GM18909 (cell line): ENCODE data around the gene C1QC.
"Not testable (repeated sequence)": the region's sequence is repeated elsewhere in the genome, so short reads cannot be mapped to it uniquely, and the experiment has no call there.

Experiments
- ATAC-seq: cut with Tn5 transposase; IDR thresholded peaks from one replicate; pipeline ENCODE4 v1.9.1; 2021; ENCODE audit warnings: mild to moderate bottlenecking; ENCODE audit not compliant: unreplicated experiment, poor library complexity

The C1QC gene

GRCh38 chr1:22676151-22676550 is 32.7 kb downstream of the C1QC start:
- ATAC-seq, result not testable (repeated sequence)

- no peak for ATAC-seq
Observed at GRCh38 chr1:22676916-22677583, 33.6 kb downstream of the C1QC start.

GRCh38 chr1:22677931-22678896 is 34.8 kb downstream of the C1QC start:
- no peak for ATAC-seq

GRCh38 chr1:22680726-22681125 is 37.3 kb downstream of the C1QC start:
- no peak for ATAC-seq

GRCh38 chr1:22681556-22682276 is 38.3 kb downstream of the C1QC start:
- ATAC-seq, result no peak

GRCh38 chr1:22683547-22683946 is 40.1 kb downstream of the C1QC start:
- no peak for ATAC-seq

- ATAC-seq, result no peak
Observed at GRCh38 chr1:22685591-22686059, 42.2 kb downstream of the C1QC start.

- ATAC-seq, result no peak
Observed at GRCh38 chr1:22687191-22687590, 43.8 kb downstream of the C1QC start.

- no peak for ATAC-seq
Observed at GRCh38 chr1:22688466-22688865, 45.0 kb downstream of the C1QC start.

- ATAC-seq, result no peak
Observed at GRCh38 chr1:22689505-22689904, 46.1 kb downstream of the C1QC start.

- ATAC-seq, result no peak
Observed at GRCh38 chr1:22691031-22691753, 47.8 kb downstream of the C1QC start.

- no peak for ATAC-seq
Observed at GRCh38 chr1:22694172-22694571, 50.7 kb downstream of the C1QC start.

GRCh38 chr1:22696610-22697009 is 53.2 kb downstream of the C1QC start:
- no peak for ATAC-seq
